ENCODE results near the gene TRAPPC2L.
"Not testable (repeated sequence)": the region's sequence is repeated elsewhere in the genome, so short reads cannot be mapped to it uniquely, and the experiment has no call there.

Gene TRAPPC2L

DNA sequence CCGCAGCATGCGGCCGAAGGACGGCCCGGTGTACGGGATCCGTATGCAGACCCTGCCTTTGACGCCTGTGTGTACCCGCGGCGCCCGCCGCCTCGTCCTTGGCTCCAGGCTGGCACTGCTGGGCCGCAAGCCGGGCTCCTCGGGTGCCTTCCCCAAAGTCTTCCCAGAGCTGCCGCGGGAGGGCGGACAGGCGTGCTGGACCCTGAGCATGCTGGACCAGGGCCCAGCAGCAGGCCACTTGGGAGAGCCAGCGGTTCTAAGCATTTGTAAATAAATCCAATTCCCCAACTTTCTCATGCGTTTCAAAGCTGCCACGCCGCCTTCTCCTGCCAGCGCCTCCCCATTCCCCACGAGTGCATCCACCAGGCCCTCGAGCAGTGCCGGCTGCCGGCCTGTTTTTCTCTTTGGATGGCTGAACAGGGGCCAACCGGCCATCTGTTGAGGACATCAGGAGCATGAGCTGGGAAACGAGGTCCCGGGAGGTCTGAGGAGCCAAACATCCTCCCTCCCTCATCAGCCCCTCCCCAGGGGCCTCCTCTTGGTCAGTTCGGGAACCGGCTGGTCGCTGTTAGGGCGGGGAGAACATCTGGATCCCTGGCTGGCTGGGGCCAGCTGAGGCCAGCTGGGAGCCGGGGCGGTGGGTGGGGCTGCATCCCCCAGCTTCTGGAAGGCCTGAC, 30.1 kb downstream of the TRAPPC2L start:
- DNase-seq (ENCODE audit: insufficient read length, low spot score) (no peak), FAIRE-seq (no peak)

DNA sequence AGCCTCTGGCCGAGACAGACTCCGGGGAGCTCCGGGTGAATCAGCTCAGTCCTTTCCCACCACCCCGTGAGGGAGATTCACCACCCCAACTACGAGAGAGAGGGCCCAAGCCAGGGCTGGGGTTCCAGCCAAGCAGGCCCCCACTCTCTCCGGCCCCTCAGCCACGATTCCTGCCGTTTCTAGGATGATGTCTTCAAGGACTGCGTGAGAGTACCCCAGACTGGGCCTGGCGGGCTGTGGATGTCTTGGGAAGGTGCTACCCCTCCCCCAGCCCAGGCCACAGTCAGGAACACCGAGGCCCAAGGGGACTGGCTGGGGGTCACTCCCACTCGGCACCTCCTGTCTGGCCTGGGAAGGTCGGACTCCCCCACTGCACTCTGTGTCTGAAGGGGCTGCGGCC, 31.1 kb downstream of the TRAPPC2L start:
- DNase-seq (ENCODE audit: insufficient read length, low spot score): no peak

GRCh38 chr16:88888461-88889387, 31.8 kb downstream of the TRAPPC2L start:
- DNase-seq (ENCODE audit: insufficient read length, low spot score) (no peak), FAIRE-seq (no peak)

More for the DNA sequence above, 31.1 kb downstream of the TRAPPC2L start:
- FAIRE-seq: no peak

- not testable (repeated sequence) for FAIRE-seq
Measured at GRCh38 chr16:88889702-88890352, 32.9 kb downstream of the TRAPPC2L start.

GRCh38 chr16:88891083-88891482, 34.2 kb downstream of the TRAPPC2L start:
- DNase-seq (ENCODE audit: insufficient read length, low spot score) (no peak), FAIRE-seq (no peak)

More at GRCh38 chr16:88889702-88890352, 32.9 kb downstream of the TRAPPC2L start:
- not testable (repeated sequence) for DNase-seq (ENCODE audit: insufficient read length, low spot score)

- FAIRE-seq (no peak), DNase-seq (ENCODE audit: insufficient read length, low spot score) (no peak)
Measured at GRCh38 chr16:88892065-88892464, 35.1 kb downstream of the TRAPPC2L start.

- FAIRE-seq (no peak), DNase-seq (ENCODE audit: insufficient read length, low spot score) (no peak)
Measured at GRCh38 chr16:88893127-88893968, 36.4 kb downstream of the TRAPPC2L start.

DNA sequence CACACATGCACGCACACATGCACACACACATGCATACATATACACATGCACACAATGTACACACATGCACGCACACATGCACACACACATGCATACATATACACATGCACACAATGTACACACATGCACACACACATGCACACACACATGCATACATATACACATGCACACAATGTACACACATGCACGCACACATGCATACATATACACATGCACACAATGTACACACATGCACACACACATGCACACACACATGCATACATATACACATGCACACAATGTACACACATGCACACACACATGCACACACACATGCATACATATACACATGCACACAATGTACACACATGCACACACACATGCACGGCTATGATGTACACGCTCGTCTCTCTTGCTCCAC, 37.3 kb downstream of the TRAPPC2L start:
- not testable (repeated sequence) for DNase-seq (ENCODE audit: insufficient read length, low spot score); FAIRE-seq

GRCh38 chr16:88894681-88895300, 37.9 kb downstream of the TRAPPC2L start:
- DNase-seq (ENCODE audit: insufficient read length, low spot score) (no peak), FAIRE-seq (no peak)

DNA sequence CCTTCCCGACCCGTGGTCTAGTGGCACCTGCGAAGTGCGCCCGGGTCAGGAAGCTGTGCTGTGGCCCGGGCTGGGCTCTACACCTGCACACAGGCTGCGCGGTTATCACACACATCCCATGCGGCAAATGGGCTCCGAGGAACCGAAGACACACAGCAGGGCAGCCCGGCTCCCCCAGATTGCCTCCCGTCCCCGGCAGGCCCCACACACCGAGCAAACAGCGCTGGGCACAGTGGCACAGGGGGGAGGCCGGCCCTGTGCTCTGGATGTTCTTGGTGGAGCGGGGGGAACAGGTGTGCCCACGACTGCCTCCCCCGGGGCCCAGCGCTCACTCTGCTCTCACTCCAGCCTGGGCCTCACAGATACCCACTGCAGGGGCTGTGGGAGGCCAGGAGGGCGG, 38.4 kb downstream of the TRAPPC2L start:
- FAIRE-seq: no peak
- DNase-seq (ENCODE audit: insufficient read length, low spot score): no peak

GRCh38 chr16:88896238-88897070, 39.5 kb downstream of the TRAPPC2L start:
- FAIRE-seq: no peak
- no peak for DNase-seq (ENCODE audit: insufficient read length, low spot score)

DNA sequence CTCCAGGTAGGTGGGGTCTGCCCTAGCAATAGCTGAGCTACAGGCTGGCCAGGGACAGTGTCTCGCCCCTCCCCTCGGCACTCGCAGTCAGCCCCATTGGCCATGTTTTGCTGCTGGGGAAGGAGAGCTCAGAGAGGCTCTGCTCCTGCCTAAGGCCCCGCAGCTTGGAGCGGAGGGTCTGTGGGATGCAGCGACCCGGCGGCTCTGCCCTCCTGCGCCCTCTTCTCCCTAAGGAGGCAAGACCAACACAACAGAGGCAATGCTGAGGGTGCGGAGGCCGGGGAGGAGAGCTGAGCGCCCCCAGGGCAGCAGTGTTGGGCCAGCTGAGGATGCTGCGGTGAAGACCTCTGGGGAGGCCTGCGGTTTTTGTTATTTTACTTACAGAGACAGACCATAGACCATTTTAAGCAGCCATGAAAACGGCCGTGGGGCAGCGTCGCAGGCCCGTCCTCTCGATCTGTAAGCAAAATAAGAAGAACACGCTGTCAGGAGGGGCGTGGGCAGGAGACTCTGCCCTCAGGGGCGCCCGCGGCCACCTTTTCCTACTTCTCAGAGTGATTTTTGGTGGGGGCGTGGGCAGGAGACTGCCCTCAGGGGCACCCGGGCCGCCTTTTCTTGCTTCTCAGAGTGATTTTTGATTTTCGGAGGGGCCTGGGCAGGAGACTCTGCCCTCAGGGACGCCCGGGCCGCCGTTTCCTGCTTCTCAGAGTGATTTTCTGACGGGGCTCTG, 40.9 kb downstream of the TRAPPC2L start:
- FAIRE-seq: no peak
- DNase-seq (ENCODE audit: insufficient read length, low spot score): no peak

DNA sequence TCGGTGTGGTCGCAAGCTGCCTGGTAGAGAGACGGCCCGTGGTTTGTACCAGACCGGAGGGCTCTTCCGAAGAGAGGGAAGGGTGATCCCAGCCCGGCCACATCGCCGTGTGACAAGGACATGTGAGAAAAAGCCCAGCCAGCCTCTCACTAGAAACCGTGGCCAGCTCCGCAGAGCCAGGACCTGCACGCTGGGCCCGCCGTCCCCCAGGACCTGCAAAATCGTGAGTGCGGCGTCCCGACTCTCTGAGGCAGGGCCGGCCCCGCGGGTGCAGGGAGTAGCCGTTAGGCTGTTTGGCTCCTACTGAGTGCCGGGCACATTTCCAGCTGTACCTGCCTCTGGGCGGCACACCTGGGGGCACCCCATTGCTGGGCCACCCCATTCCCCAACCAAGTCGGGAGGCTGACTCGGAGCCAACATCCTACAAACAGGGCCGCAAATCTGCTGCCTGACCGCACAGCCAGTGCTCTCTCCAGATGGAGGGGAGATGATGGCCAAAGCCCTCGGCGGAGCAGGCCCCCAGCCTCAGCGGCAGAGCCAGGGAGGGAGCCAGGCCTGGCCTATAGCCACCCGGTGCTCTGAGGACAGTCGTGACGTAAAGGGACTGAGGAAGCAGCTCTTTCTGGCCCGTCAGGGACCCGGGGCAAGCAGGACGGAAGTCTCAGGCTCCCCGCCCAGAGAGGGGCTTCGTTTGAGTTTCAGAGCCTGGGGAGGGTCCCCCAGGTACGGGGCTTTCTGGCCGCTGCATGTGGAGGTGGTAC, 43.2 kb downstream of the TRAPPC2L start:
- FAIRE-seq (no peak), DNase-seq (ENCODE audit: insufficient read length, low spot score) (no peak)

DNA sequence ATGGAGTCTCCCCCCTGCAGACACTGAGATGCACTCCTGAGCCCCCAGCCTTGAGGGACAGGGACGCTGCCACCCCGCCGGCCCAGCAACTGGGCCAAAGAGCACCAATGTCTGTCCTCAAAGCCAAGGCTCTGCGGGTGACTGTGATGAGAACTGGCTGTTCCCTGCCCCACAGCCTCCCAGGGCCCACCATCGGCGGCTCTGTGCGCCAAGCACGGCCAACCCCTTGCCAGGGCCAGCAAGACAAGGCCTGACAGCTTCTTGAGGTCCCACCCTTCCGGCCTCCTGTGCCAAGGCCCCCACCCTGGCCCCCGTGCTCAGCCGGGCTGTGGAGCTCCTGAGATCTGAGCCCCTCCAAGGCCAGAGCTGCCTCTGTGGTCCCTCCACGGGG, 43.7 kb downstream of the TRAPPC2L start:
- FAIRE-seq (no peak), DNase-seq (ENCODE audit: insufficient read length, low spot score) (no peak)

DNA sequence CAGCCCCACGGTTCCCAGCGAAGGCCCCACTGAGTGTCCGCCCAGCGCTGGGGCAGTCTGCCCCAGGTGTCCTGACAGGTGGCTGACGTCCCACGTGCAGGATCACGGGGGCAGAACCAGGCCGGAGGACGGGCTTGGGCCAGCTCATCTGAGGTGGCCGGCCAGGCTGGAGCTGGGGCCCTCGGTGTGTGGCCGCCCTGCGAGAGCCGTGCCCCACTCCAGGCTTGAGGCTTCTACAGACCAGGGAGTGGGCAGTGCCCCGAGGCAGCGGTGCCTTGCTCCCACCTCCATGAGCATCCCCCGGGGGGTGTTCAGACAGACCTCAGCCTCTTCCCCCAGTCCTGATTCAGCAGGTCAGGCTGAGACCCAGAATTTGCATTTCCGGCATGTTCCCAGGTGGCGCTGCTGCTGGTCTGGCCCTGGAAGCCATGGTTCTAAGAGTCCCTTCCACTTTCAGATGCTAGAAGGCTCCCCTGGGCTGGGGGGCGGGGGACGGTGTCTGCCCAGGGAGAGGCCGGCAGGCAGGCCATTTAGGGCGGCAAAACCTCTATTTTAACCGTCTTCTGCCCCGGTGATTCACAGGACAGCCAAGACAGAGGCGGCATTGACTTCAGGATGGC, 44.9 kb downstream of the TRAPPC2L start:
- no peak for FAIRE-seq
- DNase-seq (ENCODE audit: insufficient read length, low spot score): no peak

GRCh38 chr16:88902744-88903143, 45.8 kb downstream of the TRAPPC2L start:
- no peak for DNase-seq (ENCODE audit: insufficient read length, low spot score)
- FAIRE-seq: no peak

DNA sequence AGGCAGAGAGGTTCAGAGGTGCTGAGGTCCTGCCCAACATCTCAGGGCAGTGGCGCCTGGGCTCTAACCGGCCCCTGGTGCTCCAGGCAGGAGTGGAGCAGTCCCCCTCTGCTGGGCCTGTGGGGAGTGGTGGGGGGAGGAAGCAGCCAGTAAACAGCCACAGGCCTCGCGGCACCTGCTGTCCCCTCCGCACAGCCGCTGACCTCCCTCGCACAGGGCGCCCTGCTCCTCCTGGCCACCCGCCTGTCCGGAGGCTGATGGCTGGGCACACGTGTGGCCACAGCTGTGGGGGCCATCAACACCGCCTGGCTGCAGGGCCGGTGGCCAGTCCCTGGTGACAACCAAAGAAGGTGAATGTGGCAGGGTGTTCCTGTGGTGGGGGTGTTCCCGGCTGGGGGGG, 46.3 kb downstream of the TRAPPC2L start:
- no peak for DNase-seq (ENCODE audit: insufficient read length, low spot score)
- no peak for FAIRE-seq

All from GM19239 (cell line).